PC-9 (cell line): Measurements from ENCODE around the gene LRRC7. TPM values are rescaled to one million over a fixed set of nuclear protein-coding genes. Genes with fewer than 3 reads are reported as not detected.
"Not testable (repeated sequence)": the region's sequence is repeated elsewhere in the genome, so short reads cannot be mapped to it uniquely, and the experiment has no call there.

ENCODE experiments used
- BruUV-seq: library from RNA; stranded (reverse); fragments of 400-500 nt; replicated peaks from 2 replicates; lab custom pipeline; 2021; lab: Mats Ljungman, UMichigan
- CTCF ChIA-PET: fragments of 300-600 bp; sonication (Branson Sonifier 250); formaldehyde crosslinking; loops from one replicate; lab custom pipeline; 2022; ENCODE audit warnings: antibody characterized with exemption; lab: Charles Lee
- POLR2A ChIA-PET: fragments of 300-600 bp; sonication (Branson Sonifier 250); formaldehyde crosslinking; loops from one replicate; lab custom pipeline; 2022; ENCODE audit warnings: antibody characterized with exemption; ENCODE audit not compliant: unreplicated experiment; lab: Charles Lee
- DNase-seq, 2 experiments: peaks; one replicate each; pipeline versions ENCODE4 v3.0.0 to v3.0.0-alpha.2; 2015 to 2022; ENCODE audit warnings: mixed read lengths in 1 of 2
- H2AFZ ChIP-seq: fragments of 200-600 bp; sonication (generic); 2 replicates; pipeline ENCODE4 v1.8.1; 2017; ENCODE audit warnings: antibody characterized with exemption
- H3F3A ChIP-seq: fragments of 200-600 bp; sonication (generic); 2 replicates; pipeline ENCODE4 v1.8.1; 2017; ENCODE audit warnings: antibody characterized with exemption, mild to moderate bottlenecking, low read depth; ENCODE audit not compliant: insufficient read depth
- H3K27ac ChIP-seq: fragments of 200-600 bp; sonication (generic); 2 replicates; pipeline ENCODE4 v1.6.1; 2016; ENCODE audit warnings: mixed run types
- H3K27me3 ChIP-seq: fragments of 200-600 bp; sonication (generic); 2 replicates; pipeline ENCODE4 v1.6.1; 2016; ENCODE audit warnings: low read depth, mixed run types; ENCODE audit not compliant: insufficient read depth
- H3K36me3 ChIP-seq: fragments of 200-600 bp; sonication (generic); 2 replicates; pipeline ENCODE4 v1.6.1; 2016; ENCODE audit warnings: low read depth, mixed run types
- H3K4me1 ChIP-seq: fragments of 200-600 bp; sonication (generic); replicated peaks from 2 replicates; pipeline ENCODE4 v1.6.1; 2016; ENCODE audit warnings: mixed run types; ENCODE audit not compliant: insufficient read depth
- H3K4me2 ChIP-seq: fragments of 200-600 bp; sonication (generic); 2 replicates; pipeline ENCODE4 v1.6.1; 2017; ENCODE audit warnings: mixed run types
- H3K4me3 ChIP-seq: fragments of 200-600 bp; sonication (generic); 2 replicates; pipeline ENCODE4 v1.6.1; 2016; ENCODE audit warnings: mixed run types
- H3K79me2 ChIP-seq: fragments of 200-600 bp; sonication (generic); 2 replicates; pipeline ENCODE4 v1.6.1; 2017; ENCODE audit warnings: low read depth, mixed run types
- H3K9me2 ChIP-seq: fragments of 200-600 bp; sonication (generic); 2 replicates; pipeline ENCODE4 v1.8.1; 2017; ENCODE audit warnings: mild to moderate bottlenecking; ENCODE audit not compliant: insufficient read depth
- H3K9me3 ChIP-seq: fragments of 200-600 bp; sonication (generic); 2 replicates; pipeline ENCODE4 v1.8.1; 2016; ENCODE audit warnings: low read depth; ENCODE audit not compliant: insufficient read depth
- H4K20me1 ChIP-seq: fragments of 200-600 bp; sonication (generic); 2 replicates; pipeline ENCODE4 v1.8.1; 2017; ENCODE audit not compliant: insufficient read depth
- EZH2 ChIP-seq: fragments of 200-600 bp; sonication (generic); IDR thresholded peaks from 2 replicates; pipeline ENCODE4 v1.8.0; 2017; ENCODE audit warnings: antibody characterized with exemption, low read depth
- intact Hi-C: fragments of 100-400 bp; cut with micrococcal nuclease; formaldehyde crosslinking; loops from one replicate; pipeline ENCODE4 v1.10.0; 2022; ENCODE audit not compliant: unreplicated experiment
- total RNA-seq: library from RNA; stranded (reverse); gene quantifications from 2 replicates; pipeline ENCODE4 v1.2.3, GENCODE V29; 2021
- TF ChIP-seq, protein P1 (sequence below): fragments of 200-600 bp; sonication (generic); conservative IDR thresholded peaks from 2 replicates; pipeline ENCODE4 v1.6.1; 2017; ENCODE audit warnings: mixed run types, antibody characterized with exemption, mild to moderate bottlenecking, moderate library complexity

The LRRC7 gene
- total RNA-seq, 1 experiment from 2014 or later, result not detected

DNA sequence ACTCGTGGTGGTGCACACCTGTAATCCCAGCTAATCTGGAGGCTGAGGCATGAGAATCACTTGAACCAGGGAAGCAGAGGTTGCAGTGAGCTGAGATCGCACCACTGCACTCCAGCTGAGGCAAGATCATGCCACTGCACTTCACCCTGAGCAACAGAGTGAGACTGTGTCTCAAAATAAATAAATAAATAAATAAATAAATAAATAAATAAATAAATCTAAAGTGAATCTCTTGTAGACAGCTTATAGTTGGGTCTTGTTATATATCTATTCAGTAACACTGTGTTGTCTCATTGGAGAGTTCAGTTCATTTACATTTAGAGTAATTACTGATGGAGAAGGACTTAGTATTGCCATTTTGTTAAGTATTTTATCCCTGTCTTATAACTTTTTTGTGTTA is 379.2 kb downstream of the LRRC7 start:
- ChIA-PET POLR2A (no interaction called here), CTCF (no interaction called here)
- Histone ChIP-seq H2AFZ (no peak overlapping the region), H3K4me1 (no peaks in the 10 kb centered on the region), H3K36me3 (no peaks in the 10 kb centered on the region), H3K27me3 (no peaks in the 10 kb centered on the region), H3F3A (no peaks in the 10 kb centered on the region), H3K4me2 (no peak overlapping the region), H4K20me1 (no peaks in the 10 kb centered on the region), H3K27ac (no peak overlapping the region), H3K79me2 (no peaks in the 10 kb centered on the region), H3K9me2 (no peaks in the 10 kb centered on the region), H3K9me3 (no peaks in the 10 kb centered on the region), H3K4me3 (no peak overlapping the region)
- intact Hi-C loops, result no loop called here
- no TSS peak for BruUV-seq
- TF ChIP-seq, protein P1, sequence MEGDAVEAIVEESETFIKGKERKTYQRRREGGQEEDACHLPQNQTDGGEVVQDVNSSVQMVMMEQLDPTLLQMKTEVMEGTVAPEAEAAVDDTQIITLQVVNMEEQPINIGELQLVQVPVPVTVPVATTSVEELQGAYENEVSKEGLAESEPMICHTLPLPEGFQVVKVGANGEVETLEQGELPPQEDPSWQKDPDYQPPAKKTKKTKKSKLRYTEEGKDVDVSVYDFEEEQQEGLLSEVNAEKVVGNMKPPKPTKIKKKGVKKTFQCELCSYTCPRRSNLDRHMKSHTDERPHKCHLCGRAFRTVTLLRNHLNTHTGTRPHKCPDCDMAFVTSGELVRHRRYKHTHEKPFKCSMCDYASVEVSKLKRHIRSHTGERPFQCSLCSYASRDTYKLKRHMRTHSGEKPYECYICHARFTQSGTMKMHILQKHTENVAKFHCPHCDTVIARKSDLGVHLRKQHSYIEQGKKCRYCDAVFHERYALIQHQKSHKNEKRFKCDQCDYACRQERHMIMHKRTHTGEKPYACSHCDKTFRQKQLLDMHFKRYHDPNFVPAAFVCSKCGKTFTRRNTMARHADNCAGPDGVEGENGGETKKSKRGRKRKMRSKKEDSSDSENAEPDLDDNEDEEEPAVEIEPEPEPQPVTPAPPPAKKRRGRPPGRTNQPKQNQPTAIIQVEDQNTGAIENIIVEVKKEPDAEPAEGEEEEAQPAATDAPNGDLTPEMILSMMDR, result no peak
- TF ChIP-seq EZH2, result no peak
- DNase-seq, result no peak

GRCh38 chr1:69947837-69948236 is 380.1 kb downstream of the LRRC7 start:
- Histone ChIP-seq H3K27ac (no peak overlapping the region), H3K9me2 (no peaks in the 10 kb centered on the region), H3K4me2 (no peak overlapping the region), H3F3A (no peaks in the 10 kb centered on the region), H4K20me1 (no peaks in the 10 kb centered on the region), H3K27me3 (no peaks in the 10 kb centered on the region), H3K4me1 (no peaks in the 10 kb centered on the region), H3K4me3 (no peak overlapping the region), H3K9me3 (no peaks in the 10 kb centered on the region), H3K79me2 (no peaks in the 10 kb centered on the region), H3K36me3 (no peaks in the 10 kb centered on the region), H2AFZ (no peak overlapping the region)
- ChIA-PET CTCF (no interaction called here), POLR2A (no interaction called here)
- BruUV-seq, result no TSS peak
- no peak for TF ChIP-seq EZH2
- TF ChIP-seq, protein P1, result no peak
- DNase-seq, result peak in 1 of 2 experiments; percentile 5
- intact Hi-C loops, result no loop called here

- H3K79me2 ChIP-seq, result no peaks in the 10 kb centered on the region
- intact Hi-C loops, result no loop called here
- H3K36me3 ChIP-seq, result no peaks in the 10 kb centered on the region
- no peak for DNase-seq
- H3K4me2 ChIP-seq, result no peak overlapping the region
- no peaks in the 10 kb centered on the region for H4K20me1 ChIP-seq
- H3K4me1 ChIP-seq, result no peaks in the 10 kb centered on the region
- no peak overlapping the region for H3K27ac ChIP-seq
- TF ChIP-seq, protein P1, result no peak
- no peak for TF ChIP-seq EZH2
- no peaks in the 10 kb centered on the region for H3K9me3 ChIP-seq
- H3K4me3 ChIP-seq, result no peak overlapping the region
- H2AFZ ChIP-seq, result no peak overlapping the region
- no peaks in the 10 kb centered on the region for H3K27me3 ChIP-seq
- ChIA-PET CTCF (no interaction called here), POLR2A (no interaction called here)
- no peaks in the 10 kb centered on the region; the same call in 1 of the 2 replicates for H3K9me2 ChIP-seq
- BruUV-seq, result no TSS peak
- no peaks in the 10 kb centered on the region for H3F3A ChIP-seq
Measured at GRCh38 chr1:69952676-69953075, 385.0 kb downstream of the LRRC7 start.

DNA sequence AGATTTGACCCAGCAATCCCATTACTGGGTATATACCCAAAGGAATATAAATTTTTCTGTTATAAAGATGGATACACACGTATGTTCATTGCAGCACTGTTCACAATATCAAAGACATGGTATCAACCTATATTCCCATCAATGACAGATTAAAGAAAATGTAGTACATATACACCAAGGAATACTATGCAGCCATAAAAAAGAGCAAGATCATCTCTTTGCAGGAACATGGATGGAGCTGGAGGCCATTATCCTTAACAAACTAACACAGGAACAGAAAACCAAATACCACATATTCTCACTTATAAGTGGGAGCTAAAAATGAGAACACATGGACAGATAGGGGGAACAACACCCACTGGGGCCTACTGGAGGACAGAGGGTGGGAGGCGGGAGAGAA is 394.7 kb downstream of the LRRC7 start:
- H3K9me2 ChIP-seq, CTCF ChIA-PET, intact Hi-C loops, POLR2A ChIA-PET, H3K27ac ChIP-seq, H3K36me3 ChIP-seq, H2AFZ ChIP-seq, H3K9me3 ChIP-seq, H4K20me1 ChIP-seq, H3K79me2 ChIP-seq, DNase-seq, H3K4me1 ChIP-seq, H3K27me3 ChIP-seq, H3F3A ChIP-seq, H3K4me2 ChIP-seq, BruUV-seq, H3K4me3 ChIP-seq: not testable (repeated sequence)
